ENCODE measurements around the gene SELENOV.
A peak's percentile ranks its signal among the peaks of the same experiment; 100 is the strongest.

SELENOV gene

DNA sequence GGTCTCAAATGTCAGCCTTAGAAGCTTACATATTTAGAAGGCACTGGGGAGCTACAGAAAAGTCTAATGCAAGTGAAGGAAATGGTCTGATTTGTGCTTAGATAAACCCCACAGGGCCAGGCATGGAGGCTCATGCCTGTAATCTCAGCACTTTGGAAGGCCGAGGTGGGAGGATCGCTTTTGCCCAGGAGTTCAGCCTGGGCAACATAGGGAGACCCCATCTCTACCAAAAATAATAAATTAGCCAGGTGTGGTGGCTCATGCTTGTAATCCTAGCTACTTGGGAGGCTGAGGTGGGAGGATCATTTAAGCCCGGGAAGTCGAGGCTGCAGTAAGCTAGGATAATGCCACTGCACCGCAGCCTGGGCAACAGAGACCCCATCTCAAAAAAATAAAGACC lies 18.9 kb upstream of the SELENOV start:
- no peak for DNase-seq

DNA sequence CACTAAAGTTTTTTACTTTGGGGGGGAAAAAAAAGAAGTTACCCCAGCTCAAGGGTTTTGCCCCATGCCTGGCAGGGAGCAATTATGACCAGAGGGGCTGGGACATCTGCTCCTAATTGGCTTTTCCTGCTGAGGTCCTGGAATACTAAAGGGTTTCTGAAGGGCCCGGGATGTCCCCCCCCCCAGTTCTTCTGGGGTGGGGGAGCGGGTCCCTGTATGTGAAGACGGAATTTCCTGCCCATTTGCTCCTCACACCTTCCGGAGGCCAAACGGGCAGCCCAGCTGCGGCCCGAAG lies 17.3 kb upstream of the SELENOV start:
- DNase-seq: no peak

DNA sequence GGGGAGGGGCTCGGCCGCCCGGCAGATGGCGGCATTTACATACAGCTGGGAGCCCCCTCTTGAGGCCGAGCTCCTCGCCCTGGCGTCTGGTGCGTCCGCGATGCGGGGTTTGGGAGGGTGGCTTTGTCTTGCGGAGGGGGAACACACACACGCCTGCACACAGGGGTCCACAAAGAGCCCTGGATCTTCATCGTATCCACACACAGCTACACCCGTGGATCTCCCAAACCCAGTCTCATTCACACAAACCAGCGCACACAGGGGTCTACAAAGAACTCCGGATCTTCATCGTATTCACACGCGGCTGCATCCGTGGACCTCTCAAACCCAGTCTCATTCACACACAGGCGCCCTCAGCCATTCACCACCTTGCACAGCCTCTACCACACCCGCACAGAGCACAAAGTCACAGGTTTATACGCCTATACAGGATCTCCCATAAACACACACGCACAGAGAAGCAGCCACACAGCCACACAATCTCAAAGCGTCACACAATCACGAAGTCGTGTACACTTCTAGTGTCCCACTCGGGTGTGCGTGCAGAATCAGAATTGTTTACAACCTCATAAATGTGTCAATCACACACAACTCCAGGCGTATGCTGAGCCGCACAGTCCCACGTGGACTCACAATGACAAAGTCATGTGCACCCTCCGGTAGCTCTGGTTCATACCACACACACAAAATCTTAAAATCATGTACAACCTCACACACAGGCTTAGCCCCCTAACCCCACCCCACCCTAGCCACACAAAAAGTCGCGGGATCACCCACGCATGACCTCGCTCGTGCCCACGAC lies 16.7 kb upstream of the SELENOV start:
- DNase-seq: peak; percentile 93

DNA sequence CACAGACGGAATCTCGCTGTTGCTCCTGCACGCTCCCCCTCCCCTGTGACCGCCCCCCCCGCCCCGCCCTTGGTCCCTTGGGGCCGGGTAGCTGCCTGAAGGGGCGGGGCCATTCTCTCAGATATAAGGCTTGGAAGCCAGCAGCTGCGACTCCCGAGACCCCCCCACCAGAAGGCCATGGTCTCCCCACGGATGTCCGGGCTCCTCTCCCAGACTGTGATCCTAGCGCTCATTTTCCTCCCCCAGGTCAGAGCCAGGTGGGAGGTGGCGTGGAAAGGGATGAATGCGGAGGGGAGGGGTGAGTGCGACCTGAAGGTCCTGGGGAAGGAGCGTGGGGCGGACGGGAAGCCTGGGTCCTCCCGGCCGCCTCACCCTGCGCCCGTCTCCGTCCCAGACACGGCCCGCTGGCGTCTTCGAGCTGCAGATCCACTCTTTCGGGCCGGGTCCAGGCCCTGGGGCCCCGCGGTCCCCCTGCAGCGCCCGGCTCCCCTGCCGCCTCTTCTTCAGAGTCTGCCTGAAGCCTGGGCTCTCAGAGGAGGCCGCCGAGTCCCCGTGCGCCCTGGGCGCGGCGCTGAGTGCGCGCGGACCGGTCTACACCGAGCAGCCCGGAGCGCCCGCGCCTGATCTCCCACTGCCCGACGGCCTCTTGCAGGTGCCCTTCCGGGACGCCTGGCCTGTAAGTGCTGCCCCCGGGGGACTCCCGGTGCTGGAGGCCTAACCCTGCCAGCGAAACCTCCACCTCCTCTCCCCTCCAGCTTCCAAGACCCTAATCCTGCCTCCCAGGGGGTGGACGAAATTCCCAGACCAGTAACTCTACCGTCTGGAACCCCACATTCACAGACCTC lies 15.9 kb upstream of the SELENOV start, which contains the start of gene DLL3:
Gene DLL3, plus strand, starts transcription at position 150 of the 845 bp plus-strand sequence. Its CDS starts 28 bp downstream, at position 178.
- peak; percentile 67 for DNase-seq

DNA sequence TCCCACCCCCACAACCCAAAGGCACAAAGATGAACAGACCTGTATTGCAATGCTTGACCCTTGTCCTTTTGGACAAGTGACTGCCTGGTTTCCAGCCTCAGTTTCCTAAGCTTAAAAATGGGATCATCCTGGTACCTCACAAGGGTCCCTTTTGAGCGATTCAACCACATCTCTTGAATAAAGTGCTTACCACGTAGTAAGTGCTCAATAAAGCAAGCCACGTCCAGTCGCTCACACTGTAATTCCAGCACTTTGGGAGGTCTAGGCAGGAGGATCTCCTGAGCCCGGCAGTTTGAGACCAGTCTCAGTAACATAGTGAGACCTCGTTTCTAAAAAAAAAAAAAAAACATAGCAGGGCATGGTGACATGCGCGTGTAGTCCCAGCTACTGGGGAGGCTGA lies 15.0 kb upstream of the SELENOV start:
- no peak for DNase-seq

DNA sequence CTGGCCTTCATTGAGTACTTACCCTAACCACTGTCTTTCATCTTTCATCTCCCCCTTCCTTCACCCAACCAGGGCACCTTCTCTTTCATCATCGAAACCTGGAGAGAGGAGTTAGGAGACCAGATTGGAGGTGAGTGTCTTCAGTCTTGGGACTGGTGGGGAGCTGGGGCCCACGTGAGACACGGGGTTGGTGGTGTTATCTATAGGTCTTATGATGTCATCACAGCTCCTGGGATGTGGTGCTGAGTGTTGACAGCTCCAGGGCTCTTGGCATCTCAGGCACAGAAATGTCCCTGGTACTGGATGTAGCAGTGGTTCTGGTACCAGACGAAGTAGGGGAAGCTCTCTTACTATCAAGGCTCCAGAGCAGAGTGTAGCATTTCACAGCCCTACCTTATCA lies 14.4 kb upstream of the SELENOV start:
- no peak for DNase-seq

DNA sequence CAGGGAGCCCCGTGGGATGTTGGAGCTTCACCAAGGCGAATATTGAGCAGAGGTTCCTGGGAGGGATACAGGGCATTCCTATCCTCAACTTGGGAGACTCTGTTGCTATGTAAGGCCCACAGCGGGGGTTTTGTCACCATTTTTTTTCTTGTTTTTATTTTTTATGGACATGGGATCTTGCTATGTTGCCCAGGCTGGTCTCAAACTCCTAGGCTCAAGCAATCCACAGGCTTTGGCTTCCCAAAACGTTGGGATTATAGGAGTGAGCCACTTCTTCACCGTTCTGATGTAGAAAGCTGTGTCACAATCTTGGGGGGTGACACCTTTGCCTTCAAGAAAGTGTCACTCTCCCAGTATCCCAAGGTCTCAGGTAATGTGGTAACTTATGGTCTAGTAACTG lies 13.6 kb upstream of the SELENOV start:
- DNase-seq: no peak

DNA sequence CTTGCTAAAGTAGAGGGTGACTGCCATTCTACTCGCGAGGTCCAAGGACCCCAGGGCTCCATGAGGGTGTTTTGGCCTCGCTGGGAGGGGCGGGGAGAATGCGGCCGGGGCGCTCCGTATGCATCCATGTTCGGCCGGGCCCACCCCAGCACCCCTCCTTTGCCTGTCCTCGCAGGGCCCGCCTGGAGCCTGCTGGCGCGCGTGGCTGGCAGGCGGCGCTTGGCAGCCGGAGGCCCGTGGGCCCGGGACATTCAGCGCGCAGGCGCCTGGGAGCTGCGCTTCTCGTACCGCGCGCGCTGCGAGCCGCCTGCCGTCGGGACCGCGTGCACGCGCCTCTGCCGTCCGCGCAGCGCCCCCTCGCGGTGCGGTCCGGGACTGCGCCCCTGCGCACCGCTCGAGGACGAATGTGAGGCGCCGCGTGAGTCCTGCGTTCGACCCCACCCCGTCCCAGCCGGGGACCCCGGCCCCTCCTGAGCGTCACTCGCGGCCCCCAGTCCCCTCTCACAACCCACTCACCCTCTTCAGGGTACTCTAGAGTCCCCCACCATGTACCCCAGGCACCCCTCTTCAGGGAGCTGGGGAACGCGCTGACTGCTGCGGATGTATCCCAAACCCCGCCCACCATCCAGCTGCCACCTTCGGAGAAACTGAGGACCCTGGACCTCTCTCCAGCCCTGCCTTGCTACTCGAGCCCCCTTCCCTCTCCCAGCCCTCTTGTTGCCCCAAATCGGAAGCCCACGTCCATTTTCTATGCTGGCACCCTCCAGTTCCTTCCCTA lies 12.1 kb upstream of the SELENOV start:
- DNase-seq: no peak

DNA sequence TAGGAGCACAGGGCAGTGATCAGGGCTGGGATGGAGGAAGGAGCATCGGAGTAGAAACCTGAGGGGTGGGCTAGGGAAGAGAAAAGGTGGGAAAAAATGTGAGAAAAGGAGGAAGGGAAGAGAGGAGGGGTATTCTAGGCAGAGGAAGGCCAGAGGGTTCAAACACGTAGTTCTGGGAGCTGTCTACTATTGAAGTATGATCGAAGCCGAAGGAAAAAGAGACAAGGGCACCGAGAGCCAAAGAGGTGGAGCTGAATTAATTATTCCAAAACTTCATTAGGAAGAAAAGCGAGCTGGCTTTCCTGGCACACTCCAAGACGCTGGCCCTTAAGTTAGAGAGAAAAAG lies 8.4 kb upstream of the SELENOV start:
- no peak for DNase-seq

DNA sequence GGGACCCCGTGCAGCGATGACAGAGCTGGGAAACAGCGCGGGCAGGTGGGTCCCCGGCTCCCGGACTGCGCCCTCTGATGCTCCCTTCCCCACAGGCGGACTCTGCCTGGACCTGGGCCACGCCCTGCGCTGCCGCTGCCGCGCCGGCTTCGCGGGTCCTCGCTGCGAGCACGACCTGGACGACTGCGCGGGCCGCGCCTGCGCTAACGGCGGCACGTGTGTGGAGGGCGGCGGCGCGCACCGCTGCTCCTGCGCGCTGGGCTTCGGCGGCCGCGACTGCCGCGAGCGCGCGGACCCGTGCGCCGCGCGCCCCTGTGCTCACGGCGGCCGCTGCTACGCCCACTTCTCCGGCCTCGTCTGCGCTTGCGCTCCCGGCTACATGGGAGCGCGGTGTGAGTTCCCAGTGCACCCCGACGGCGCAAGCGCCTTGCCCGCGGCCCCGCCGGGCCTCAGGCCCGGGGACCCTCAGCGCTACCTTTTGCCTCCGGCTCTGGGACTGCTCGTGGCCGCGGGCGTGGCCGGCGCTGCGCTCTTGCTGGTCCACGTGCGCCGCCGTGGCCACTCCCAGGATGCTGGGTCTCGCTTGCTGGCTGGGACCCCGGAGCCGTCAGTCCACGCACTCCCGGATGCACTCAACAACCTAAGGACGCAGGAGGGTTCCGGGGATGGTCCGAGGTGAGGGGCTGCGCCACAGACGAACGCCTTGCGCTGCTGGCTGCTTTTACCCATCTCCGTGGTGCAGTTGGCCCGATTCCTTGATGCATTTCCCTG lies 7.8 kb upstream of the SELENOV start:
- peak; percentile 91 for DNase-seq

DNA sequence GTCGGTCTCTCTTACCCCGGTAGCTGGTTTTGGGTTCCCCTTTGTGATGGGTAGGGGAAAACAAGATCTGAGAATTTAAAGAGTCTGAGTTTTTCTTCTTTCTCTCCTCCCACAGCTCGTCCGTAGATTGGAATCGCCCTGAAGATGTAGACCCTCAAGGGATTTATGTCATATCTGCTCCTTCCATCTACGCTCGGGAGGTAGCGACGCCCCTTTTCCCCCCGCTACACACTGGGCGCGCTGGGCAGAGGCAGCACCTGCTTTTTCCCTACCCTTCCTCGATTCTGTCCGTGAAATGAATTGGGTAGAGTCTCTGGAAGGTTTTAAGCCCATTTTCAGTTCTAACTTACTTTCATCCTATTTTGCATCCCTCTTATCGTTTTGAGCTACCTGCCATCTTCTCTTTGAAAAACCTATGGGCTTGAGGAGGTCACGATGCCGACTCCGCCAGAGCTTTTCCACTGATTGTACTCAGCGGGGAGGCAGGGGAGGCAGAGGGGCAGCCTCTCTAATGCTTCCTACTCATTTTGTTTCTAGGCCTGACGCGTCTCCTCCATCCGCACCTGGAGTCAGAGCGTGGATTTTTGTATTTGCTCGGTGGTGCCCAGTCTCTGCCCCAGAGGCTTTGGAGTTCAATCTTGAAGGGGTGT lies 7.1 kb upstream of the SELENOV start:
- peak; percentile 48 for DNase-seq

DNA sequence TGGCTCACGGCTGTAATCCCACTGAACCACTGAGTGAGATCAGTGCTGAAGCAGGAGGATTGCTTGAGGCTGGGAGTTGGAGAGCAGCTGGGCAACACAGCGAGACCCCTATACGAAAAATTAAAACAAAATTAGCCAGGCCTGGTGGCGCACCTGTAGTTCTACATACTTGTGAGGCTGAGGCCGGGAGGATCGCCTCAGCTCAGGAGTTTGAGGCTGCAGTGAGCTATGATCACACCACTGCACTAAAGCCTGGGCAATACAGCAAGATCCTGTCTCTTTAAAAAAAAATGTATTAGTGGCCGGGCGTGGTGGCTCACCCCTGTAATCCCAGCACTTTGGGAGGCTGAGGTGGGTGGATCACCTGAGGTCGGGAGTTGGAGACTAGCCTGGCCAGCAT lies 6.3 kb upstream of the SELENOV start:
- no peak for DNase-seq

DNA sequence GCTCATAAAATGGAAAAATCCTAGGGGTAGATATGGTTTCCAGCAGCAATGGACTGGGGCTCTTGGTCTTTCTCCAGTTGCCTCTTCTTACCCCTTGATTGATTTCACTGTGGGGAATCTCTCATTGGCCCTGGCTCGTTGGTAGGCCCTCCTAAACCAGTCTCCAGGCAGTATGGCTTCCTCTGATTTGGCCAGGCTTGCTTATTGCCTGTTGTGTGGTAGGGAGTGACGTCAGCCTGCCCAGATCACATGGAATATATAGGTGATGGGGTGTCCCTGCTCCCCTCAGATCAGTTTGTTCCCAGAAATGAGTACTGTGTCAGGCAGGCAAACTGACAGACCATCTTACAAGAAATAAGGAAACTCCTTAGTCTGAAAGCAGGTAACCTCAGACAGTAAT lies 5.7 kb upstream of the SELENOV start:
- no peak for DNase-seq

DNA sequence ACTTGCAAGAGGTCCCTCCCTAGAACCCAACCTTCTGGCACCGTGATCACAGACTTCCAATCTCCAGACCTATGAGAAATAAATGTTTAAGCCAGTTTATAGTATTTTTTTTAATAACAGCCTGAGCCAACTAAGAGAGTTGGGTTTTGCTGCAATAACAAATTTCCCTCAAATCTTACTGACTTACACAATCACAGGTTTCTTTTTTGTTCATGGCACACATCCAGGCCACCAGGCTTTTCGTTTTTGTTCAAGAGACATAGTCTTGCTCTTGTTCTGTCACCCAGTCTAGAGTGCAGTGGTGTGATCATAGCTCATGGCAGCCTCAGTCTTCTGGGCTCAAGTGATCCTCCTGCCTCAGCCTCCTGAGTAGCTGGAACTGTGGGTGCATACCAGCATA lies 2.0 kb upstream of the SELENOV start:
- no peak for DNase-seq

DNA sequence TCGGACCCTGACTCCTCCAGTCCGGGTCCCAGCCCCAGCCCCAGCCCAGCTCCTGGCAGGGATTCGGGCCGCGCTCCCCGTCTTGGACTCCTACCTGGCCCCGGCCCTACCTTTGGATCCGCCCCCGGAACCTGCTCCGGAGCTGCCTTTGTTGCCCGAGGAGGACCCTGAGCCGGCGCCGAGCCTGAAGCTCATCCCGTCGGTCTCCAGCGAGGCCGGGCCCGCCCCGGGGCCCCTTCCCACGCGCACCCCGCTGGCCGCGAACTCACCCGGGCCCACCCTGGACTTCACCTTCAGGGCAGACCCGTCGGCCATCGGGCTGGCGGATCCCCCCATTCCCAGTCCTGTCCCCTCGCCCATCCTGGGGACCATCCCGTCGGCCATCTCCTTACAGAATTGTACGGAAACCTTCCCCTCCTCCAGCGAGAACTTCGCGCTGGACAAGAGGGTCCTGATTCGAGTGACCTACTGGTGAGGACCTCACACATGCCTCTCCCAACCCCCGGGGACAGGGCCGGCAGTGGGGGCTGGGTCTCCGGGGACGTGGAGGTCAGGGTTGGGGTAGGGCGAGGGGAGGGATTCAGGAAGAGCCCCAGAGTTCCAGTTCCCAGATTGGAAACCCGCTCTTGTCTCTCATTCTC lies 732 bp downstream of the SELENOV start:
- DNase-seq: no peak

DNA sequence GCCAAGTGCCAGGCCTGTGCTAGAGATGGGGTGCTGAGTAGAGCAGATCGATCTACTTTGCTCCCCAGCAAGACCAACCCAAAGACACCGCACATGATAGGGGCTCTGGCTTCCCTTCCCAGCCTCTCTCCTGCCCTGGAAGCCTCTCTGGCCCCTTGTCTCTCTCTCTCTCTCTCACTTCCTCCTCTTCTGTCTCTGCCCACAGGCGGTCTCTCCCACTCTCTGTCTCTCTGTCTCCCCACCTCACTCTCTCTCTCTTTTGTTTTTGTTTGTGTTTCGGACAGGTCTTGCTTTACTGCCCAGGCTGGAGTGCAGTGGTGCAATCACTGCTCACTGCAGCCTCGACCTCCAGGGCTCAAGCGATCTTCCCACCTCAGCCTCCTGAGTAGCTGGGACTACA lies 1.3 kb downstream of the SELENOV start:
- no peak for DNase-seq

DNA sequence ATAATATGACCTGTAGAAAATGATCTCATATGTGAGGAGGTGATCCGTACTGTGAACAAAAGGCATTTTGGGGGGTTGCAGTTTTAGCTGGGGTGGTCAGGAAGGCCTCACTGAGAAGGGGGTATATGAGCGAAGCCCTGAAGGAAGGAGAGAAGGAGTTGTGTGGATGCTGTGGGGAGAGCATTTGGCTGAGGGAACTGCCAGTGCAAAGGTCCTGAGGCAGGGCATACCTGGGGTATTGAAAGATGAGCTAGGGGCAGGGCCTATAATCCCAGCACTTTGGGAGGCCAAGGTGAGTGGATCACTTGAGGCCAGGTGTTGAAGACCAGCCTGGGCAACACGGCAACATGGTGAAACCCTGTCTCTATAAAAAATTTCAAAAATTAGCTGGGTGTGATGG lies 2.5 kb downstream of the SELENOV start:
- no peak for DNase-seq

DNA sequence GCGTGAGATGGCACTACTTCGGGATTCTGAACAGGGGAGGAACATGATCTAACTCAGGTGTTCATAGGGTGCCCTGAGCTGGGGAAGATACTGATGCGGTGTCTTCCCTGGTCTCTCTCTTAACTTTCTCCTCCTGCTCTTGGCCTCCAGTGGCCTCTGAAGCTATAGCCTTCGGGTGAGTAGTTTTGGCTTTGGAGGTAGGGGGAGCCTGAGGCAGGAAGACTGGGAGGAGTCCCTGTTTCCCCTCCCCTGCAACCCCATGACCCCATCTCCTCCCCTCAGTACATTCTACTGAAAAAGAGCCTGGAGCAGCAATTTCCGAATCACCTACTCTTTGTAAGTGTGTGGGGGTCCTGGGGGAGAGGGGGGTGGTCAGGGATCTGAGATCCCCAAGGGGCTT lies 3.5 kb downstream of the SELENOV start:
- DNase-seq: no peak

DNA sequence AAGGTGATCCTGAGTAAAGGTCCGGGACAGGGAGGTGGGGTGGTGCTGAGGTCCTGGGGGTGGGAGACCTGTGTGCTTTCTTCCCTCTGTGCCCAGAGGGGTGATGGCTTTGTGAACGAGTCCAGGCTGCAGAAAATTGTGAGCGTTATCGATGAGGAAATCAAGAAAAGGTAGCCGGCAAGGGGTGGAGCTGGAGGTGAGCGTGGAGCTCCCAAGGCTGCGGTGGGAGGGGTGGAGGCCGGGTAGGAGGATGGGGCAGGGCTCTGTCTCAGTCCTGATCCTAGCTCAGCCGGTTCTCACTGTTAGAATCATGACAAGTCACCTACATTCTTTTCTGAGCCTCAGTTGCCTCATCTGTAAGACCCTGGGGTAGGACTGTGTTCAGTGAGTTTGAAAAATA lies 4.0 kb downstream of the SELENOV start:
- no peak for DNase-seq

DNA sequence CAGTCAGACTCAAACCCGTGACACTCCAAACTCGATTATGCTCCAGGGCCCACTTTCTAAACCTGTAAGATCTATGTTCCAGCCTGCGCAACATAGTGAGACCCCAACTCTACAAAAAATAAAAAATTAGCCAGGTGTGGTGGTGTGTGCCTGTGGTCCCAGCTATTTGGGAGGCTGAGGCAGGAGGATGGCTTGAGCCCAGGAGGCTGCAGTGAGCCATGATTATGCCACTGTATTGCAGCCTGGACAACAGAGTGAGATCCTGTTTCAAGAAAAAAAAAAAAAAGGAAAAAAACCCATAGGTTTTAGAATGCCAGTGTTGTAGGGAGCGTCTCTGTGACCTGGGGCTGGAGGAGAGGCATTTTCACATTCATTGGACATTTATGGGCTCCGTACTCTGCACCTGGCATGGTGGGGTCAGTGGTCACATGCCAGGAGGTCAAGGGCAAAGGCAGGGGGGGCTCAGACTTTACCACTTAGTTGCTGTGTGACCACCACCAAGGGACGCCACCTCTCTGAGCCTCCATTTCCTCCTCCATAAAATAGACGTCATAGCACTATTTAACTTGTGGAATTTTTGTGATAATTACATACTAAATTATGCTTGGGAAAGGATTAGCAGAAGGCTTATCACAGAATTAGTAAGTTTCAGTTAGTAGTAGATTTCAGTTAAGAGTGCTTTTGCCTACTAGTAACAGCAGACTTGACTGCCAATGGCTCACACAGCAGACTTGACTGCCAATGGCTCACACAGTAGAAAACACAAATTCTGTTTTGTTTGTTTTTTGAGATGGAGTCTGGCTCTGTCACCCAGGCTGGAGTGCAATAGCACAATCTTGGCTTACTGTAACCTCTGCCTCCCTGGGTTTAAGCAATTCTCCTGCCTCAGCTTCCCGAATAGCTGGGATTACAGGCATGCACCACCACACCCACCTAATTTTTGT lies 5.9 kb downstream of the SELENOV start:
- DNase-seq: no peak

DNA sequence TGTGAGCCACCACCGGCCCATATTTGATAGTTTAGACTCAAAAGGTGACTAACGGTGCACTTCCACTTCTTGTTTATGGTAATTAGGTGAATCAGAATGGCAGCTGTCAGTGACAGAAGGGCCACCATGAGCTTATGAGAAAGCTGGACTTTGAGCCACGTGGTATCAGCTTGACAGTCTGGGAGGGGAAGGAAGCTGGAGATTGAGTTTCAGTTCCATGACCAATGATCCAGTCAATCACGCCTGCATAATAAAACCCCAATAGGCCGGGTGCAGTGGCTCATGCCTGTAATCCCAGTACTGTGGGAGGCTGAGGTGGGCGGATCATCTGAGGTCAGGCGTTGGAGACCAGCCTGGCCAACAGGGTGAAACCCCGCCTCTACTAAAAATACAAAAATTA lies 9.6 kb downstream of the SELENOV start:
- no peak for DNase-seq

All from NCI-H1105 treated with DMSO at 0.1 percent for 48 hours (cell line).